GM23338 (cell line): ENCODE measurements around the gene HLCS. TPM values are rescaled to one million over a fixed set of nuclear protein-coding genes. Genes with fewer than 3 reads are reported as not detected.

Source experiments
- ATAC-seq: fragments of 200-7000 bp; cut with Tn5 transposase; 3 replicates; pipeline ENCODE4 v1.9.1; 2020
- DNase-seq: peaks from one replicate; pipeline ENCODE4 v3.0.0-alpha.2; 2015; ENCODE audit warnings: low spot score
- H2AFZ ChIP-seq: fragments of 200-600 bp; sonication (generic); 2 replicates; pipeline ENCODE4 v1.8.0; 2016; ENCODE audit warnings: antibody characterized with exemption, mild to moderate bottlenecking, moderate library complexity
- H3F3A ChIP-seq: fragments of 200-600 bp; sonication (generic); replicated peaks from 2 replicates; pipeline ENCODE4 v1.8.0; 2017; ENCODE audit warnings: antibody characterized with exemption, mixed run types, low read depth
- H3K27ac ChIP-seq: fragments of 200-600 bp; sonication (generic); 2 replicates; pipeline ENCODE4 v1.6.1; 2016; ENCODE audit warnings: low read depth
- H3K27me3 ChIP-seq: fragments of 200-600 bp; sonication (generic); 2 replicates; pipeline ENCODE4 v1.8.0; 2016; ENCODE audit warnings: mild to moderate bottlenecking, mixed run types, moderate library complexity; ENCODE audit not compliant: insufficient read depth
- H3K36me3 ChIP-seq: fragments of 200-600 bp; sonication (generic); 2 replicates; pipeline ENCODE4 v1.8.0; 2016; ENCODE audit warnings: mild to moderate bottlenecking; ENCODE audit not compliant: insufficient read depth
- H3K4me1 ChIP-seq: fragments of 200-600 bp; sonication (generic); 2 replicates; pipeline ENCODE4 v1.8.0; 2016; ENCODE audit warnings: mild to moderate bottlenecking, moderate library complexity; ENCODE audit not compliant: insufficient read depth
- H3K4me2 ChIP-seq: fragments of 200-600 bp; sonication (generic); 2 replicates; pipeline ENCODE4 v1.7.1; 2017; ENCODE audit warnings: mixed run types
- H3K4me3 ChIP-seq: fragments of 200-600 bp; sonication (generic); 2 replicates; pipeline ENCODE4 v1.6.1; 2016; ENCODE audit warnings: mixed run types
- H3K79me2 ChIP-seq: fragments of 200-600 bp; sonication (generic); replicated peaks from 2 replicates; pipeline ENCODE4 v1.8.0; 2017; ENCODE audit warnings: mild to moderate bottlenecking; ENCODE audit not compliant: insufficient read depth
- H3K9me2 ChIP-seq: fragments of 200-600 bp; sonication (generic); 2 replicates; pipeline ENCODE4 v1.8.0; 2017; ENCODE audit not compliant: insufficient read depth
- H4K20me1 ChIP-seq: fragments of 200-600 bp; sonication (generic); replicated peaks from 2 replicates; pipeline ENCODE4 v1.8.0; 2017; ENCODE audit warnings: mild to moderate bottlenecking; ENCODE audit not compliant: insufficient read depth
- H3K27ac Mint-ChIP-seq: 2 replicates; pipeline ENCODE4 v1.8.0; 2020; ENCODE audit warnings: inconsistent platforms, mild to moderate bottlenecking, moderate library complexity, mixed read lengths
- H3K27me3 Mint-ChIP-seq: 3 replicates; pipeline ENCODE4 v1.8.0; 2022; ENCODE audit warnings: low read depth, mild to moderate bottlenecking, moderate library complexity, mixed read lengths, inconsistent platforms; ENCODE audit not compliant: insufficient read depth, poor library complexity
- H3K36me3 Mint-ChIP-seq: 3 replicates; pipeline ENCODE4 v1.8.0; 2021; ENCODE audit warnings: low read depth, mild to moderate bottlenecking, inconsistent platforms, moderate library complexity, mixed read lengths
- H3K4me1 Mint-ChIP-seq: 3 replicates; pipeline ENCODE4 v1.8.0; 2020; ENCODE audit warnings: mild to moderate bottlenecking, inconsistent platforms, mixed read lengths
- H3K4me3 Mint-ChIP-seq: 3 replicates; pipeline ENCODE4 v1.8.0; 2021; ENCODE audit warnings: moderate library complexity, mild to moderate bottlenecking, inconsistent platforms, mixed read lengths
- H3K9me3 Mint-ChIP-seq: 3 replicates; pipeline ENCODE4 v1.8.0; 2020; ENCODE audit warnings: moderate library complexity, mild to moderate bottlenecking, inconsistent platforms, mixed read lengths
- CREB1 ChIP-seq: fragments of 250-450 bp; sonication (Bioruptor Pico); IDR thresholded peaks from 2 replicates; pipeline ENCODE4 v1.5.0; 2020; ENCODE audit warnings: low read depth, mild to moderate bottlenecking, moderate library complexity
- CTCF ChIP-seq, 2 experiments: fragments of 200-600 bp in 1 of 2; sonication (generic) in 1 of 2; conservative IDR thresholded peaks; 2 replicates each; pipeline versions ENCODE4 v1.5.1 to v1.6.1; 2016 to 2017; ENCODE audit warnings: antibody characterized with exemption in 2 of 2, low read depth in 2 of 2, mild to moderate bottlenecking in 2 of 2, moderate library complexity in 1 of 2
- ETS1 ChIP-seq: IDR thresholded peaks from 2 replicates; pipeline ENCODE4 v1.6.1; 2016; ENCODE audit warnings: antibody characterized with exemption
- EZH2phosphoT487 ChIP-seq: fragments of 200-600 bp; sonication (generic); IDR thresholded peaks from one replicate; pipeline ENCODE4 v1.8.1; 2018; ENCODE audit warnings: antibody characterized with exemption; ENCODE audit not compliant: unreplicated experiment
- JUNB ChIP-seq: IDR thresholded peaks from one replicate; pipeline ENCODE4 v1.6.1; 2016; ENCODE audit warnings: antibody characterized with exemption; ENCODE audit not compliant: unreplicated experiment
- NANOG ChIP-seq: IDR thresholded peaks from 2 replicates; pipeline ENCODE4 v1.6.1; 2016; ENCODE audit warnings: antibody characterized with exemption, borderline replicate concordance
- STAT1 ChIP-seq: IDR thresholded peaks from one replicate; pipeline ENCODE4 v1.6.1; 2016; ENCODE audit warnings: antibody characterized with exemption; ENCODE audit not compliant: unreplicated experiment
- ZNF114 ChIP-seq: fragments of 250-450 bp; sonication (Bioruptor Pico); IDR thresholded peaks from 2 replicates; pipeline ENCODE4 v1.5.0; 2020; ENCODE audit warnings: mild to moderate bottlenecking, moderate library complexity
- ZNF331 ChIP-seq: fragments of 250-450 bp; sonication (Bioruptor Pico); IDR thresholded peaks from 2 replicates; pipeline ENCODE4 v1.5.0; 2020; ENCODE audit warnings: low read depth, mild to moderate bottlenecking, moderate library complexity
- ZNF462 ChIP-seq: fragments of 250-450 bp; sonication (Bioruptor Pico); IDR thresholded peaks from 2 replicates; pipeline ENCODE4 v1.5.0; 2020; ENCODE audit warnings: mild to moderate bottlenecking, moderate library complexity
- polyA plus RNA-seq: library from polyadenylated mRNA; unstranded; fragments of >200 nt; fragmentation: Nextera tagmentation; extraction: Ambion mirVana; gene quantifications from 2 replicates; pipeline ENCODE4 v1.2.1, GENCODE V29; 2016
- total RNA-seq: library from RNA; depleted of rRNA; stranded (reverse); fragments of >200 nt; shearing (Covaris generic); gene quantifications from 2 replicates; pipeline ENCODE4 v1.2.3, GENCODE V29; 2014

Gene HLCS
- total and polyA plus RNA-seq, 2 experiments from 2014 or later = 6.1 to 14.7 TPM

GRCh38 chr21:36985751-36986594 lies 19.5 kb upstream of the HLCS start:
- 0 out of 2 replicates have a peak, but pooled peaks cover 3% of the 10 kb centered on the region for H3F3A ChIP-seq
- H3K4me1 ChIP-seq = peaks cover 4% of the 10 kb centered on the region; the same call in 1 of the 2 replicates
- ATAC-seq (no peak), DNase-seq (no peak)
- no peak overlapping the region for H3K4me3 ChIP-seq
- Mint-ChIP-seq H3K36me3 (no peaks in the 10 kb centered on the region; the same call in 2 of the 3 replicates), H3K9me3 (no peaks in the 10 kb centered on the region; the same call in 2 of the 3 replicates), H3K4me1 (peaks cover 8% of the 10 kb centered on the region), H3K4me3 (no peak overlapping the region), H3K27me3 (peaks cover 16% of the 10 kb centered on the region), H3K27ac (no peak overlapping the region)
- peaks cover 12% of the 10 kb centered on the region for H3K27me3 ChIP-seq
- H3K27ac ChIP-seq = no peak overlapping the region
- no peaks in the 10 kb centered on the region for H3K9me2 ChIP-seq
- H2AFZ ChIP-seq = no peak overlapping the region
- no peaks in the 10 kb centered on the region for H3K36me3 ChIP-seq
- no peaks in the 10 kb centered on the region for H3K79me2 ChIP-seq
- 0 out of 2 replicates have a peak, but pooled peaks cover 3% of the 10 kb centered on the region for H4K20me1 ChIP-seq
- H3K4me2 ChIP-seq = no peak overlapping the region
- TF ChIP-seq ZNF331 (CRISPR knock-in tag) = no peak

GRCh38 chr21:36981977-36982700 lies 15.7 kb upstream of the HLCS start:
- Histone ChIP-seq H2AFZ (no peak overlapping the region), H3K9me2 (no peaks in the 10 kb centered on the region), H3K27ac (no peak overlapping the region), H3F3A (0 out of 2 replicates have a peak, but pooled peaks cover 3% of the 10 kb centered on the region), H3K27me3 (peaks cover 29% of the 10 kb centered on the region), H4K20me1 (0 out of 2 replicates have a peak, but pooled peaks cover 3% of the 10 kb centered on the region), H3K4me2 (no peak overlapping the region), H3K4me1 (peaks cover 6% of the 10 kb centered on the region; the same call in 1 of the 2 replicates), H3K36me3 (no peaks in the 10 kb centered on the region), H3K4me3 (no peak overlapping the region), H3K79me2 (no peaks in the 10 kb centered on the region)
- Mint-ChIP-seq H3K27me3 (peaks cover 23% of the 10 kb centered on the region), H3K4me1 (peaks cover 10% of the 10 kb centered on the region; the same call in 2 of the 3 replicates), H3K4me3 (no peak overlapping the region), H3K9me3 (no peaks in the 10 kb centered on the region; the same call in 2 of the 3 replicates), H3K27ac (no peak overlapping the region), H3K36me3 (no peaks in the 10 kb centered on the region; the same call in 2 of the 3 replicates)
- no peak for ATAC-seq
- no peak for DNase-seq
- TF ChIP-seq JUNB (no peak), ZNF114 (CRISPR knock-in tag) (no peak), STAT1 (no peak), CTCF (conservative IDR thresholded peaks at IDR 0.05; ENCODE audit: low read depth in 2 of 2) (no peak), ZNF462 (CRISPR knock-in tag) (no peak), CREB1 (CRISPR knock-in tag) (no peak), EZH2phosphoT487 (no peak), NANOG (no peak), ETS1 (no peak), ZNF331 (CRISPR knock-in tag) (no peak)
